GM15510 (cell line): ENCODE measurements around the gene NTM.

Experiments used
- POLR2A ChIP-seq: IDR thresholded peaks from 3 replicates; pipeline ENCODE4 v1.6.1; 2011; ENCODE audit warnings: borderline replicate concordance; ENCODE audit not compliant: insufficient read length; ENCODE audit errors: extremely low read depth

The NTM gene

DNA sequence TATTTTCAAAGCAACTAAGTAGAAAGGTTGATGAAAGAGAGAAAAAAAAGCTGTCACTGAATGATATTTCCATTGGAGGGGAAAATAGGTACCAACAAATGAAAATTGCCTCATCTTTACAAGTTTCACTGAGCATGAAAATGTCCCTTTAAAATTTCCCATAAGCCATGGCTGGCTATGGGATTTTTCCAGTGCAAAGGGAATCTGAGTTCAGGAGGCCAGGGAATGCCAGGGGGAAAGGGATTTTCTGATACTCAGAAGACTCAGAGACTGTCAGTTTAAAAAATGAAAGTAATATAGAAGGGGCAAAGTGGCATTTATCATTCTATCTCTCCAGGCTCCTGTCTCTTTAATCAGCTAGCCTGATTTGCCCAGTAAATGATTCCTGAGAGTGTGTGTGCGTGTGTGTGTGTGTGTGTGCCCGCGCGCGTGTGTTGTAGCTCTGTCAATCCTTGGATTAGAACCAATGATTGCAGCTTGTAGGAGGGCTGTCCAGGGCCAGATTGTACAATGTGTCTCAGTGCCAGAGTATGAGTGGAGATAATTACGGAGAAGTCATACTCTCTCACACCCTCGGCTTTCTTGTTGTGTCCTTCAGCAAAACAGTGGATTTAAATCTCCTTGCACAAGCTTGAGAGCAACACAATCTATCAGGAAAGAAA lies at the start of gene NTM:
Gene NTM (plus strand): TSS at position 526 of the 662 bp plus-strand sequence.
- no peak for TF ChIP-seq POLR2A

GRCh38 chr11:131324921-131325570 lies 45.4 kb upstream of the NTM start:
- no peak for TF ChIP-seq POLR2A

DNA sequence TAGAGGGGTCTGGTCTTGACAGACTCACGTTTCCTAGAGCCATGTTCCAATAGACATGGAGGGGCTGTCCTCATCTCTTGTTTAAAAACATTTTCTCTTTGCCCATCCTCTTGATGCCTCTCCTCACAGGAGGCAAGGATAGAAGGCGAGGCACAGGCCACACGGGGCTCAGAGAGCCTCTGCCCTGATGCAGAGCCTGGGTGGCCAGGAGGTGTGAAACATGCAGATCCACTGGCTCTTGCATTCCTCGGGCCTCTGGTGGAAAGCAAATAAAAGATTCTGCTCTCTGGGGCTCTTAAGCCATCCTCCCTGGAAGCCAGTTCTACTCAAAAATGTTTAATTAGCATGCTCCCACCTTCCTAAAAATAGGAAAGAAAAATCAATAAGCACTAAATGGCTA lies 43.6 kb upstream of the NTM start:
- no peak for TF ChIP-seq POLR2A

DNA sequence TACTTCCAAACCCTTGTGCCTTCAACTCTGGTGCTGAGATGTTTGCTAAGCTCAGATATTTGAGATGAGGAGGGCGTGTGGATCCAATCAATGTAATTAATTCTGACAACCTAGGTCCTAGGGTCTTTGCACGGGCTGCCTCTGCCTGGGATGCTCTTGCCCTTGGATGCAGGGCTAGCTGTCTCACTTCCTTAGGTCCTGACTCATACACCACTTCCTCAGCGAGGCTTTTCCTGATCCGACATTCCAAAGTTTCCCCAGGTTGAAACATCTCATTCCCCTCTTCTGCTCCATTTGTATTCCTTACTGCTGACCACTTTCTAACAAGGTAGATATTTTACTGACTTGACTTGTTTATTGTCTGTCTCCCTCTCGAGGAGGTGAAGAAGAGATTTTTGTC lies 43.0 kb upstream of the NTM start:
- TF ChIP-seq POLR2A, result no peak

DNA sequence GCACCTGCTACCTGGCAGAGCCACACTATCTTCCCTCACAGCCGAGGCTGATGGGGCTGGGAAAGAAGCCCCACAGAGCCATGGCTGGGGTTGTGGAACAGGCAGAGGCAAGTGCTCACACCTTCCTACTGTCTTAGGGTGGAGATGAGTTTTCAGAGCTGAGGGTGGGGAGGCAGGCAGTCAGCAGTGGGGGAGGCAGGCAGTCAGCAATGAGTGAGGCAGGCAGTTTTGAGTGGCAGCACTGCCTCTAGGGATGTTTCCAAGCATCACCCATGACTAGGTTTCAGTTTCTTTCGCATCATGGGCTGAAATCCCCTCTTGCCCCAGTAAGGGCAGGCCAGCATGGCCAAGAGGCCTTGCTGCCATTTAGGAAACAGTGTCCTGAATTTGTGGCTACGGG lies 41.6 kb upstream of the NTM start:
- TF ChIP-seq POLR2A, result no peak

DNA sequence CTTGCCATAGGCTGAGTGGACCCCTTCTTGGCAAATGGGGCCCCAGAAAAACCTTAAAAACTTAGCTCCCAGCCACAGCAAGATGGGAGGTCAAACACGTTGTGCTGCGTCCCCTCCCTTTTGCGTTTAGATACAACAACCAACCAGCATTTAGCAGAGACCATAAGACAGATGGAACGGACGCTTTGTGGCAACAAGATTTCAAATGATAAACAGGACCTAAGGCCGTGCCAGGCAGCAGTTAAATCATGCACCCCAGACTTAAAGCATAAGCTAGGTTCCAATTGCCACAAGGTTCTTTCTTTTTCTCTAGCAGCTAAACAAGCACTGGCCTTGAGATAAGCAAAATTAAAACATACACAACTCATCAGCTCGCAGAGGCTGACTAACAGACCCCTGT lies 39.4 kb upstream of the NTM start:
- TF ChIP-seq POLR2A, result no peak

DNA sequence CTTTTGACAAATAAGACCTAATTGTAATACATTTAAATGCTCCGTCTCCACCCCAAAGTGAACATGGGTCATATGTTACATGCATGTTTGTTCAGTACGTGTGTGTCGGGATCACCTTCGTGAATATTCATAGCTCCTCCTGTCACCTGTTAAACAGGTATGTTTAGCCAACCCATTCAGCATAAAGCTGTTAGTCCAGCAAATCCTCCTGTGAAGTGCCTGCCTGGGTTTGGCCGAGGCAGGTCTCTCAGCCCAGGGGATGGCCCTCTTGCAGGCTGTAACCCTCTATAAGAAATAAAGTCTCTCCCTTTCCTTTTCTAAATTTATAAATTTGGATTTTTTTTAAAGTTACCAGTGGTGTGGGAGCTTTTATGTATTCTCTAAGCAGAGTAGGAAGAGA lies 38.9 kb upstream of the NTM start:
- no peak for TF ChIP-seq POLR2A

GRCh38 chr11:131334601-131335000 lies 35.8 kb upstream of the NTM start:
- TF ChIP-seq POLR2A, result no peak

GRCh38 chr11:131345406-131345805 lies 25.0 kb upstream of the NTM start:
- TF ChIP-seq POLR2A, result no peak

GRCh38 chr11:131349368-131350086 lies 20.9 kb upstream of the NTM start:
- no peak for TF ChIP-seq POLR2A

DNA sequence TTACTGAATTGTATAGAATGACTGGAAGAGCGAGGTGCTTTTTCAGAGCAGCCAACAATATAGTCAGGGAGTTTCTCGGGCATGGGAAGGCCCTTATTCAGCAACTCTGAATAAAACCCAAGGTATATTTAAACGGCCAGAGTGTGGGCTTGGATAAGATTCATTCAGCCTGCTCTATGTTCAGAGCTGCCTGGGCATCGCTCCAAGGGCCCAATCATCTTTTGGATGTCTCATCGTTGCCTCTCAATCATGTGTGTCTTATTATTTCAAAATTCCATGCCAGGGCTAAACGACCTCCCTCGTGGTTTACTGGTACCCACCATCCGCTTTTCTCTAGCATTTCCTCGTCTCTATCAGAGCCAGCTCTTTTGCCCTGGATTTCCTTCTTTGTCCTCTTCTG lies 19.5 kb upstream of the NTM start:
- no peak for TF ChIP-seq POLR2A

- TF ChIP-seq POLR2A, result no peak
Measured at GRCh38 chr11:131351848-131352247, 18.6 kb upstream of the NTM start.

DNA sequence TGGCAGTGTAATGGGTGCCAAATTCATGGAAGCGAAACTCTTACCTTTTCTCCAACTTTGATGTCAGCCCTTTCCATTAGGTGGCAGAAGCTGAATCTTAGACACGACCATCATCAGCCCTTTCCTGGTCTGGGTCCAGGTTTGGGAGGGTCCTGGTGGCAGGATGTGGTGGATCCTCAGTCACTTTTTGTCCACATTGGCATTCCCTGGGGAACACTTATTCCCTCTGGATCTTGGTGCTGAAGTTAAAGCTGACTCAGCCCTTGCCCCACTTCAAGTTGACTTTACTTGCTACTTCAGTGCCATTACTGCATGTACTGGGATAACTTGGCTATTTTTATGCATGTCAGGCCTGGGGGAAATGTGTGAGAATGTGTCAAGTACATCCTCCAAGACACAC lies 16.6 kb upstream of the NTM start:
- TF ChIP-seq POLR2A, result no peak

DNA sequence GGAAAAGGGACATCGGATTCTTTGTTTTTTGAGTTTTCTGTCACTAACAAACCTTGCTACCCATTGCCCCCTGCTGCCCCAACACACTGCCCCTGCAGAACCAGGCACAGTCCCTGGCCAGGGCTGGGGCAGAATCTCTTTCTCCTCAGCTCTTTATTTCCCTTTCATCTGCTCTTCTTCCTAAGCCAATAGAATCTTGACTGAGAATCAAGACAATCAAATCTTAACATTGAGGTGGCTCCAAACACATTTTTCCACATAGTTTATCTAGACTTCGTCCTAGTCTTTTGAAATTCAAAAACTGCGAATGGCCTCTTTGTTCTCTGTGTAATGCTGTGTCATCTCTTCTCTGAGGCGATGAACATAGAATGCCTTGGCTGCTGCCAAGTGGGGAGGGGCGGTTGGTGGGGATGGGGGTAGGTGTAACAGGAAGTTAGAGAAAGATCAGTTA lies 16.1 kb upstream of the NTM start:
- TF ChIP-seq POLR2A, result no peak

DNA sequence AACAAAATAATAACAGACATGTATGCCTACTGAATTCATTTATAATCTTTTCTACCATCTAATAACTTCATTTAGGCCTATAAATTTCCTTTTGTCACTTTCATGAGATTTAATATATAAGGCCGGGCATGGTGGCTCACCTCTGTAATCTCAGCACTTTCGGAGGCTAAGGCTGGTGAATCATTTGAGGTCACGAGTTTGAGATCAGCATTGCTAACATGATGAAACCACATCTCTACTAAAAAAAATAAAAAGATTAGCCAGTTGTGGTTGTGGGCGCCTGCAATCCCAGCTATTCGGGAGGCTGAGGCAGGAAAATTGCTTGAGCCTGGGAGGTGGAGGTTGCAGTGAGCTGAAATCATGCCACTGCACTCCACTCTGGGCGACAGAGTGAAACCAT lies 14.2 kb upstream of the NTM start:
- TF ChIP-seq POLR2A, result no peak

DNA sequence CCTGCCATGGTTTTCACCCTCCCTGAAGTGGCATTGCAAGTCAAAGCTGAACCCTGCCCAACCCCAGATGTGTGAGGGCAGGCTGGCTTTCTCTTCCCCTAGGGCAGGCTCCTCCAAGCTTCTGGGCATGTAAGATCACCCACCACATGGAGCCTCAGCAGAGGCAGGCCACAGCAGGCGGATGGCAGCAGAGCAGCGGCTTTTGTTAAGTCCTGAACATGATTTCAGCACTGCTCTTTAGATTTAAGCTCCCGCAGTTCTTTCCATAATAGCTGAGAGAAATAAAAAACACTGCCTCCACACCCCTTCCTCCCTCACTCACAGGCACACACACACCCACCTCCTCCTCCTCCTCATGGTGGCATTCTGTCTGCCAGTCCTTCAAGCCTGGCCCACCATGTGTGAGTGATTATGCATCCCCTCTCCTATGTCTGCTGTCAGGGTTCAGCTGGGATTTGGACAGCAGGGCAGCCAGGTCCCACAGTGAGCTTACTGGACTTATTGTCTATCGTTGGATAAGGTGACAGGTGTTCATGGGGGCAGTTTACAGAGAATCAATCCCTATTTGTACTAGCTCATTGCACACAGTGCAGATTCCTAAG lies 5.0 kb upstream of the NTM start:
- no peak for TF ChIP-seq POLR2A
